Measurements from ENCODE around the gene BHLHA15. TPM values are rescaled to one million over a fixed set of nuclear protein-coding genes. Genes with fewer than 3 reads are reported as not detected.

BHLHA15 gene
- total and polyA plus RNA-seq, 9 of the 15 experiments (the other 6 are each of a cell fraction or from before 2014, with no cell fraction given): 0.22 to 2.0 (median 1.1) TPM; not detected in 4

- Histone ChIP-seq H3K9me3 (replicated peaks; ENCODE audit: control insufficient read depth, insufficient read depth, low read depth, low read length) (no peaks in the 10 kb centered on the region), H3K9me1 (ENCODE audit: control insufficient read depth, insufficient read depth, low read length) (no peaks in the 10 kb centered on the region), H4K20me1 (replicated peaks; ENCODE audit: control insufficient read depth, insufficient read depth, low read length) (no peaks in the 10 kb centered on the region), H3K27me3 (ENCODE audit: control insufficient read depth in 2 of 2, insufficient read depth in 2 of 2, low read length in 2 of 2) (no peaks in the 10 kb centered on the region), H3K4me3 (no peak overlapping the region), H3K4me2 (ENCODE audit: insufficient read depth, low read length) (no peak overlapping the region), H3K4me1 (replicated peaks in 1 of 2; ENCODE audit: control insufficient read depth in 2 of 2, insufficient read depth in 2 of 2, low read length in 2 of 2) (peaks cover 10 to 29% of the 10 kb centered on the region in 2 experiments; a peak in 4 of 5 replicates), H2AFZ (ENCODE audit: low read depth, low read length) (no peak overlapping the region), H3K27ac (ENCODE audit: extremely low read depth, low read depth, low read length) (peak overlapping the region; percentile 33; the same call in 1 of the 3 replicates), H3K9ac (ENCODE audit: insufficient read depth in 1 of 2, low read depth in 2 of 2, low read length in 2 of 2) (no peak overlapping the region), H3K79me2 (ENCODE audit: control insufficient read depth, insufficient read depth, low read length) (peaks cover 21% of the 10 kb centered on the region), H3K36me3 (ENCODE audit: control insufficient read depth, insufficient read depth, low read length) (peaks cover 4% of the 10 kb centered on the region; the same call in 1 of the 3 replicates)
- FAIRE-seq (no peak), DNase-seq (ENCODE audit: extremely low read depth in 1 of 4, low spot score in 3 of 4) (peak in 1 of 4 experiments; percentile 64), ATAC-seq (no peak)
- 32% methylated on average over 7 of the region's 11 CpGs for WGBS (ENCODE audit: insufficient coverage, low coverage, missing lambda C conversion rate)
- in situ Hi-C loops (cut with MboI) (no loop called here), intact Hi-C loops (cut with micrococcal nuclease) (no loop called here)
- CTCF ChIA-PET (ENCODE audit: low intra/inter-chr PET ratio): no interaction called here
- BruUV-seq (replicated peaks): TSS peak; percentile 16
- POLR2A ChIA-PET: interaction anchor here (1.1 kb wide), 1 partner anchor 19 kb away, joined by 3 read pairs; no protein-coding TSS in a partner anchor
- no peak for TF ChIP-seq NR4A1 (CRISPR knock-in tag; IDR thresholded peaks at IDR 0.05)
- TF ChIP-seq NR4A1 (tag; IDR thresholded peaks at IDR 0.05): 0 out of 2 replicates have a peak, but pooled peaks have one; percentile 59
- TF ChIP-seq, protein P1, sequence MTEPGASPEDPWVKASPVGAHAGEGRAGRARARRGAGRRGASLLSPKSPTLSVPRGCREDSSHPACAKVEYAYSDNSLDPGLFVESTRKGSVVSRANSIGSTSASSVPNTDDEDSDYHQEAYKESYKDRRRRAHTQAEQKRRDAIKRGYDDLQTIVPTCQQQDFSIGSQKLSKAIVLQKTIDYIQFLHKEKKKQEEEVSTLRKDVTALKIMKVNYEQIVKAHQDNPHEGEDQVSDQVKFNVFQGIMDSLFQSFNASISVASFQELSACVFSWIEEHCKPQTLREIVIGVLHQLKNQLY (CRISPR knock-in tag; conservative IDR thresholded peaks at IDR 0.05): no peak
- TF ChIP-seq FOXK1 (CRISPR knock-in tag; IDR thresholded peaks at IDR 0.05; ENCODE audit: borderline replicate concordance): no peak
- 0 out of 2 replicates have a peak, but pooled peaks have one; percentile 14 for TF ChIP-seq IRF9 (tag; IDR thresholded peaks at IDR 0.05)
- no peak for TF ChIP-seq ZNF239 (CRISPR knock-in tag; IDR thresholded peaks at IDR 0.05)
- TF ChIP-seq GTF2B (IDR thresholded peaks at IDR 0.05; ENCODE audit: extremely low read depth, insufficient read length): no peak
- TF ChIP-seq IRF1 (CRISPR knock-in tag; IDR thresholded peaks at IDR 0.05; ENCODE audit: borderline replicate concordance): no peak
- no peak for TF ChIP-seq THAP12 (CRISPR knock-in tag; IDR thresholded peaks at IDR 0.05)
- TF ChIP-seq HMG20B (CRISPR knock-in tag; IDR thresholded peaks at IDR 0.05): no peak
- TF ChIP-seq PCBP1 (IDR thresholded peaks at IDR 0.05; ENCODE audit: low read depth, low read length, poor library complexity, severe bottlenecking): no peak
- TF ChIP-seq FOSL1 (tag; conservative IDR thresholded peaks at IDR 0.05): 0 out of 2 replicates have a peak, but pooled peaks have one; percentile 21
- TF ChIP-seq SRF (CRISPR knock-in tag; IDR thresholded peaks at IDR 0.05): peak; percentile 79 to 98
- no peak for TF ChIP-seq SIRT6 (IDR thresholded peaks at IDR 0.05; ENCODE audit: low read depth, low read length)
- no peak for TF ChIP-seq HLTF (IDR thresholded peaks at IDR 0.05)
- TF ChIP-seq MBD2 (IDR thresholded peaks at IDR 0.05; ENCODE audit: borderline replicate concordance, low read depth): no peak
Measured at GRCh38 chr7:98254951-98255610, 43.8 kb downstream of the BHLHA15 start.

Data from K562 (cell line).